Measurements from ENCODE around the gene NMD3. TPM values are rescaled to one million over a fixed set of nuclear protein-coding genes. Genes with fewer than 3 reads are reported as not detected.

NMD3 gene
- 41.9 to 72.0 TPM (median 47.8 TPM) in 5 replicates for total RNA-seq (2022; extraction: Qiagen RNA extraction)

GRCh38 chr3:161220850-161221753, at the start of gene NMD3:
TSS of gene NMD3 (plus strand) at chr3:161221311. CDS start at chr3:161222014, 703 bp downstream.

Other genes with a start within 250 kb of the NMD3 start
- gene B3GALNT1, start 116.0 kb upstream of the NMD3 start, total RNA-seq (2022; extraction: Qiagen RNA extraction), result 0.05 to 0.12 TPM (median 0.08 TPM) in 4 of 5 replicates, not detected in the other
- gene SPTSSB, start 150.2 kb downstream of the NMD3 start, total RNA-seq (2022; extraction: Qiagen RNA extraction), result 0.07 TPM in 1 of 5 replicates, not detected in the others

Measured in A549 treated with CORT108297 at 1 μM for 4 hours (cell line).